ENCODE results near the gene ABITRAM. TPM values are rescaled to one million over a fixed set of nuclear protein-coding genes. Genes with fewer than 3 reads are reported as not detected.

The ABITRAM gene
- total and polyA plus RNA-seq, 2 of the 13 experiments (the other 11 are each of a cell fraction or from before 2014, with no cell fraction given), result 10.2 to 21.6 TPM

- DNase-seq (ENCODE audit: low spot score) (no peak), ATAC-seq (no peak), FAIRE-seq (no peak)
- no TSS peak for BruUV-seq (replicated peaks)
- Histone ChIP-seq H3K79me2 (ENCODE audit: insufficient read depth, low read length) (peaks cover 10% of the 10 kb centered on the region), H3K9me3 (ENCODE audit: low read length) (no peaks in the 10 kb centered on the region), H3K4me1 (ENCODE audit: insufficient read depth, low read length) (peaks cover 23% of the 10 kb centered on the region), H3K9ac (ENCODE audit: insufficient read depth, low read depth, low read length) (no peak overlapping the region), H3K27me3 (ENCODE audit: control insufficient read depth in 1 of 2, insufficient read depth in 2 of 2, low read length in 2 of 2) (no peaks in the 10 kb centered on the region), H3K27ac (ENCODE audit: extremely low read length, insufficient read depth, low read length) (no peak overlapping the region), H3K4me2 (ENCODE audit: low read depth, low read length) (no peak overlapping the region), H3K4me3 (replicated peaks in 1 of 3; ENCODE audit: insufficient read depth in 1 of 3, low read depth in 2 of 3, low read length in 3 of 3) (no peak overlapping the region), H4K20me1 (ENCODE audit: insufficient read depth, low read length) (no peaks in the 10 kb centered on the region), H3K36me3 (replicated peaks in 1 of 2; ENCODE audit: control insufficient read depth in 1 of 2, insufficient read depth in 2 of 2, low read length in 2 of 2) (peaks cover 21 to 75% of the 10 kb centered on the region in 2 experiments), H2AFZ (ENCODE audit: low read length) (no peak overlapping the region)
- CTCF ChIA-PET (ENCODE audit: low intra/inter-chr PET ratio, low total read pairs), result no interaction called here
- 93% methylated on average over 1 of the region's 1 CpG for WGBS (ENCODE audit: low lambda C conversion rate)
- intact Hi-C loops (cut with micrococcal nuclease; ENCODE audit: unreplicated experiment), result no loop called here
- POLR2A ChIA-PET, result interaction anchor here (2.8 kb wide), 1 partner anchor 36 kb away, joined by 12 read pairs; no protein-coding TSS in a partner anchor
- in situ Hi-C loops (cut with HindIII; ENCODE audit: extremely low pct_ligation_motif_present, low pct_unique_long_range_greater_than_20kb), result no loop called here
- TF ChIP-seq ZBTB1 (CRISPR knock-in tag; IDR thresholded peaks at IDR 0.05; ENCODE audit: borderline replicate concordance) (no peak), TP53 (CRISPR knock-in tag; conservative IDR thresholded peaks at IDR 0.05) (no peak), SATB2 (CRISPR knock-in tag; IDR thresholded peaks at IDR 0.05) (no peak), ZNF484 (CRISPR knock-in tag; IDR thresholded peaks at IDR 0.05; ENCODE audit: borderline replicate concordance, low read depth) (no peak), ZNF354B (CRISPR knock-in tag; IDR thresholded peaks at IDR 0.05) (no peak), ATF4 (CRISPR knock-in tag; IDR thresholded peaks at IDR 0.05) (no peak), KDM4B (CRISPR knock-in tag; IDR thresholded peaks at IDR 0.05) (no peak), AHDC1 (CRISPR knock-in tag; IDR thresholded peaks at IDR 0.05; ENCODE audit: borderline replicate concordance) (no peak), RERE (CRISPR knock-in tag; IDR thresholded peaks at IDR 0.05; ENCODE audit: low read depth) (no peak), HMG20B (CRISPR knock-in tag; conservative IDR thresholded peaks at IDR 0.05) (no peak)
- TF ChIP-seq, protein P1, sequence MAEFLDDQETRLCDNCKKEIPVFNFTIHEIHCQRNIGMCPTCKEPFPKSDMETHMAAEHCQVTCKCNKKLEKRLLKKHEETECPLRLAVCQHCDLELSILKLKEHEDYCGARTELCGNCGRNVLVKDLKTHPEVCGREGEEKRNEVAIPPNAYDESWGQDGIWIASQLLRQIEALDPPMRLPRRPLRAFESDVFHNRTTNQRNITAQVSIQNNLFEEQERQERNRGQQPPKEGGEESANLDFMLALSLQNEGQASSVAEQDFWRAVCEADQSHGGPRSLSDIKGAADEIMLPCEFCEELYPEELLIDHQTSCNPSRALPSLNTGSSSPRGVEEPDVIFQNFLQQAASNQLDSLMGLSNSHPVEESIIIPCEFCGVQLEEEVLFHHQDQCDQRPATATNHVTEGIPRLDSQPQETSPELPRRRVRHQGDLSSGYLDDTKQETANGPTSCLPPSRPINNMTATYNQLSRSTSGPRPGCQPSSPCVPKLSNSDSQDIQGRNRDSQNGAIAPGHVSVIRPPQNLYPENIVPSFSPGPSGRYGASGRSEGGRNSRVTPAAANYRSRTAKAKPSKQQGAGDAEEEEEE (CRISPR knock-in tag; IDR thresholded peaks at IDR 0.05; ENCODE audit: borderline replicate concordance), result no peak
Measured at GRCh38 chr9:108921200-108921599, 13.0 kb upstream of the ABITRAM start.
